ENCODE measurements around the gene HMCN1. TPM values are rescaled to one million over a fixed set of nuclear protein-coding genes. Genes with fewer than 3 reads are reported as not detected.

Gene HMCN1
- total RNA-seq, 6 experiments from 2014 or later, result 4.7 to 7.5 (median 5.7) TPM

- ATAC-seq (no peak), DNase-seq (no peak)
- no peak for TF ChIP-seq POLR2A (IDR thresholded peaks at IDR 0.05)
- TF ChIP-seq, protein P1, sequence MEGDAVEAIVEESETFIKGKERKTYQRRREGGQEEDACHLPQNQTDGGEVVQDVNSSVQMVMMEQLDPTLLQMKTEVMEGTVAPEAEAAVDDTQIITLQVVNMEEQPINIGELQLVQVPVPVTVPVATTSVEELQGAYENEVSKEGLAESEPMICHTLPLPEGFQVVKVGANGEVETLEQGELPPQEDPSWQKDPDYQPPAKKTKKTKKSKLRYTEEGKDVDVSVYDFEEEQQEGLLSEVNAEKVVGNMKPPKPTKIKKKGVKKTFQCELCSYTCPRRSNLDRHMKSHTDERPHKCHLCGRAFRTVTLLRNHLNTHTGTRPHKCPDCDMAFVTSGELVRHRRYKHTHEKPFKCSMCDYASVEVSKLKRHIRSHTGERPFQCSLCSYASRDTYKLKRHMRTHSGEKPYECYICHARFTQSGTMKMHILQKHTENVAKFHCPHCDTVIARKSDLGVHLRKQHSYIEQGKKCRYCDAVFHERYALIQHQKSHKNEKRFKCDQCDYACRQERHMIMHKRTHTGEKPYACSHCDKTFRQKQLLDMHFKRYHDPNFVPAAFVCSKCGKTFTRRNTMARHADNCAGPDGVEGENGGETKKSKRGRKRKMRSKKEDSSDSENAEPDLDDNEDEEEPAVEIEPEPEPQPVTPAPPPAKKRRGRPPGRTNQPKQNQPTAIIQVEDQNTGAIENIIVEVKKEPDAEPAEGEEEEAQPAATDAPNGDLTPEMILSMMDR (IDR thresholded peaks at IDR 0.05), result no peak
- Histone ChIP-seq H3K36me3 (no peaks in the 10 kb centered on the region), H3K9me3 (no peaks in the 10 kb centered on the region), H3K4me1 (no peaks in the 10 kb centered on the region), H3K27ac (no peak overlapping the region), H3K27me3 (no peaks in the 10 kb centered on the region), H3K4me3 (no peak overlapping the region)
- intact Hi-C loops (cut with DNase I), result no loop called here
- 70% methylated on average over 1 of the region's 1 CpG for WGBS (ENCODE audit: insufficient coverage, low coverage, low lambda C conversion rate, missing lambda C conversion rate)
Measured at GRCh38 chr1:186118724-186119123, 384.5 kb downstream of the HMCN1 start.

DNA sequence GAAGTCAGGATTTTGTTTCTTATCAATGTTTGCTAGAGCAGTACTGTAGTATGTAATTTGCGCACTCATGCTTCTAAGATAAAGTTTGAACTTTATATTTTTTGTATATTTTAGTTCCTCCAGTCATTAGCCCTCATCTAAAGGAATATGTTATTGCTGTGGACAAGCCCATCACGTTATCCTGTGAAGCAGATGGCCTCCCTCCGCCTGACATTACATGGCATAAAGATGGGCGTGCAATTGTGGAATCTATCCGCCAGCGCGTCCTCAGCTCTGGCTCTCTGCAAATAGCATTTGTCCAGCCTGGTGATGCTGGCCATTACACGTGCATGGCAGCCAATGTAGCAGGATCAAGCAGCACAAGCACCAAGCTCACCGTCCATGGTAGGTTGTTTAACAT lies 388.6 kb downstream of the HMCN1 start:
- intact Hi-C loops (cut with DNase I), result no loop called here
- ATAC-seq, result no peak
- TF ChIP-seq, protein P1 (IDR thresholded peaks at IDR 0.05), result no peak
- no peak for TF ChIP-seq POLR2A (IDR thresholded peaks at IDR 0.05)
- Histone ChIP-seq H3K36me3 (no peaks in the 10 kb centered on the region), H3K4me1 (no peaks in the 10 kb centered on the region), H3K27me3 (no peaks in the 10 kb centered on the region), H3K4me3 (no peak overlapping the region), H3K9me3 (no peaks in the 10 kb centered on the region), H3K27ac (no peak overlapping the region)
- no peak for DNase-seq
- 78% methylated on average over 7 of the region's 9 CpGs for WGBS (ENCODE audit: insufficient coverage, low coverage, low lambda C conversion rate, missing lambda C conversion rate)

DNA sequence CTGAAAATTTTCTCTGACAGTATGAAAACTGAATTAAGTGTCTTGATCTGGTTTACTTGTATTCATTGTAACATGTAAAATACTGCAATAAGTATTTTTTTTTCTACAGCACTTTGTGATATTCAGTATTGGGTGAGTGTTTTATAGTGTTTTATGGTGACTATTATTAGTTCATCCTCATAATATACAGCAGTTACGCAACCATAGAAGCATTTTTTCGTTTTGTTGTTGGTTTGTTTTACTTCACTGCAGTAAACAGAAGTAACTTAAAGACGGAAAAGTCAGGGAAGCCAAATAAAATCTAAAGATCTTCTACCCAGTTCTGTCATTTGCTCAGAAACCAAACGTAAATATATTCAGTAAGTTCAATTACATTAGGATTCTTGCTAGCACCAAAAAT lies 390.8 kb downstream of the HMCN1 start:
- H3K27ac ChIP-seq, result no peak overlapping the region
- H3K4me1 ChIP-seq, result no peaks in the 10 kb centered on the region
- WGBS (ENCODE audit: insufficient coverage, low coverage, low lambda C conversion rate, missing lambda C conversion rate), result 80% methylated on average over 4 of the region's 4 CpGs
- intact Hi-C loops (cut with DNase I), result no loop called here
- H3K27me3 ChIP-seq, result no peaks in the 10 kb centered on the region
- H3K9me3 ChIP-seq, result no peaks in the 10 kb centered on the region
- DNase-seq, result no peak
- TF ChIP-seq POLR2A (IDR thresholded peaks at IDR 0.05), result no peak
- TF ChIP-seq, protein P1 (IDR thresholded peaks at IDR 0.05), result no peak
- H3K36me3 ChIP-seq, result no peaks in the 10 kb centered on the region
- no peak for ATAC-seq
- no peak overlapping the region for H3K4me3 ChIP-seq

DNA sequence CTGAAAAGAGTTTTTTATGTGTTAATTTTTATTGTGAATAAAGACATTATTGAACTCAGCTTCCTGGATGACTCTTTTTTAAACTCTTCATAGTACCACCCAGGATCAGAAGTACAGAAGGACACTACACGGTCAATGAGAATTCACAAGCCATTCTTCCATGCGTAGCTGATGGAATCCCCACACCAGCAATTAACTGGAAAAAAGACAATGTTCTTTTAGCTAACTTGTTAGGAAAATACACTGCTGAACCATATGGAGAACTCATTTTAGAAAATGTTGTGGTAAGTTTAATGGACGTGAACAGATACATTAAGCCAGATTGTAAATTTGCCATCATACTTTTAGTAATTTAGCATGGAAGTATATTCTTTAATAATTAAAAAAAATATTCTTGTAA lies 391.3 kb downstream of the HMCN1 start:
- 83% methylated on average over 3 of the region's 3 CpGs for WGBS (ENCODE audit: insufficient coverage, low coverage, low lambda C conversion rate, missing lambda C conversion rate)
- no peaks in the 10 kb centered on the region for H3K9me3 ChIP-seq
- H3K36me3 ChIP-seq, result no peaks in the 10 kb centered on the region
- H3K27me3 ChIP-seq, result no peaks in the 10 kb centered on the region
- ATAC-seq (no peak), DNase-seq (no peak)
- H3K4me1 ChIP-seq, result no peaks in the 10 kb centered on the region
- H3K27ac ChIP-seq, result no peak overlapping the region
- intact Hi-C loops (cut with DNase I), result no loop called here
- H3K4me3 ChIP-seq, result no peak overlapping the region
- no peak for TF ChIP-seq POLR2A (IDR thresholded peaks at IDR 0.05)
- TF ChIP-seq, protein P1 (IDR thresholded peaks at IDR 0.05), result no peak

DNA sequence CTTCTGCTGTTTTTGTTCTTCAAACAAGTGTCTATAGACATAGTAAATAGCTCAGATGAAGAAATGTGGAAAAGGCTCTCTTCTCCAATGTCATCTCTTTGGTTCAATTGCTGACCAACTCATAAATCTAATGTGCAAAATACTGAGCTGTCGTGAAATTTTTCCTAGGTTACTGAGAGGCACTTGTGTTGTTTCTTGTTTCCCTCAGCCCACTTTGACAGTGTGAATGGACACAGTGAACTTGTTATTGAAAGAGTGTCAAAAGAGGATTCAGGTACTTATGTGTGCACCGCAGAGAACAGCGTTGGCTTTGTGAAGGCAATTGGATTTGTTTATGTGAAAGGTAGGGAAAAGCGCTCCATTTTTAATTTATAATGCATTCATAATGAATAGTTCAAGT lies 395.6 kb downstream of the HMCN1 start:
- Histone ChIP-seq H3K4me1 (no peaks in the 10 kb centered on the region), H3K27ac (no peak overlapping the region), H3K9me3 (no peaks in the 10 kb centered on the region), H3K27me3 (no peaks in the 10 kb centered on the region), H3K4me3 (no peak overlapping the region), H3K36me3 (no peaks in the 10 kb centered on the region)
- no peak for ATAC-seq
- WGBS (ENCODE audit: insufficient coverage, low coverage, low lambda C conversion rate, missing lambda C conversion rate), result 85% methylated on average over 4 of the region's 4 CpGs
- intact Hi-C loops (cut with DNase I), result no loop called here
- DNase-seq, result no peak
- TF ChIP-seq, protein P1 (IDR thresholded peaks at IDR 0.05), result no peak
- no peak for TF ChIP-seq POLR2A (IDR thresholded peaks at IDR 0.05)

Data from right lobe of liver (tissue), 6 donors.